ENCODE results near the gene SLC27A6.
"Not testable (repeated sequence)": the region's sequence is repeated elsewhere in the genome, so short reads cannot be mapped to it uniquely, and the experiment has no call there.

SLC27A6 gene

GRCh38 chr5:129003232-129003631 lies 37.9 kb downstream of the SLC27A6 start:
- DNase-seq: no peak

- DNase-seq: no peak
Observed at GRCh38 chr5:129014185-129014584, 48.9 kb downstream of the SLC27A6 start.

DNA sequence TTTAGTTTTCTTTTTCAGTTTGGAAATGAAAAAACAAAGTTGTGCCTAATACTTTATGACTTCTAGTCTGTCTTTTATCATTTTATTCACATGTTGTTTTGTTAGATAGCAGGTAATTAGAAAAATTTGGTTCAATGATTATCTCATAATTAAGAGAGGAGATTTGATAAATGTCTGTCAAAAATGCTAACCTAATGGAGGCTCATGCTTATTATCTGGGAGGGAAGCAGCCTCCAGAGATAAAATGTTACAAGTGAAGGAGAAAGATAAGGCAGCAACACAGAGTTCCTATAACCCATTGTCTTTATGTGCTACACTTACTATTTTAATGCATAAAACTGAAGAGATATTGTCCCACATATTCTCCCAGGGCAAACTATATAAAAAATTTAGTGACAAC lies 53.5 kb downstream of the SLC27A6 start:
- DNase-seq: no peak

DNA sequence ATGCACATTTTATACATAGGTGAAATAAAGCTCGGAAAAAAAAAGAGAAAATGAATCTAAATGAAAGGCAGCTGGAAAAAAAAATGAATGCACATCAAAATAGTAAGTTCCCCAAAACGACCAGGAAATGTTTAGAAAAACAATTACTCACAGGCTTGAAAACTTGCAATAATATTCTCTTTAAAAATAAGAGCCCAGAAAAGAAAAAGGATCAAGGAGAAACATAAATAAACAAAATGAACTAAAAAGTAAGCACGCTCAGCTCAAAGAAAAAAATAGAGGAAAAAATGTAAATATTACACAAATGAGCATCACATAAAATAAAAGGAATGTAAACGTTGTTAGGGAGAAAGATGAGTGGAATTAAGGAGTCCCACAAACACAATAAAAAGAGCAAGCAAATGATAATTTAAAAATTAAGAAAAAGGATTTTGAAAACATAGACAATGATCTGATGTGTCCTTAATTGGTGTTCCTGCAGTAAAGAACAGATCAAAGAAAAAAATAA lies 54.2 kb downstream of the SLC27A6 start:
- DNase-seq: no peak

GRCh38 chr5:129020683-129021082 lies 55.4 kb downstream of the SLC27A6 start:
- DNase-seq: no peak

- DNase-seq: no peak
Observed at GRCh38 chr5:129021744-129022143, 56.5 kb downstream of the SLC27A6 start.

DNA sequence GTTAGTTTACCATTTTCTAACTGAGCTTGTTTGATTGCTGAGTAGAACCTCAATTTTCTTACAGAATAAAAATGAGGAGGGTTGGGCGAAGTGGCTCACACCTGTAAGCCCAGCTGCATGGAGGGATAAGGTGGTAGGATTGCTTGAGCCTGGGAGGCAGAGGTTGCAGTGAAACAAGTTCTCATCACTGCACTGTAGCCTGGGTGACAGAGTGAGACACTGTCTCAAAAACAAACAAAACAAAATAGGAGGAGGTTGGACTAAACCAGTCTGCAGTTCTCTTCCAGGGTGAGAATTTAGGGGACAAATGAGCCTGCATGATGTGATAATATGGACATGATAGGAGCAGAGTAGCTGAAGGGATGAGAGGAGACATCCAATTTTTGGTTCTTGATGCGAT lies 57.3 kb downstream of the SLC27A6 start:
- no peak for DNase-seq

- DNase-seq: no peak
Observed at GRCh38 chr5:129027260-129027659, 62.0 kb downstream of the SLC27A6 start.

- no peak for DNase-seq
Observed at GRCh38 chr5:129031886-129032683, 66.8 kb downstream of the SLC27A6 start.

- DNase-seq: not testable (repeated sequence)
Observed at GRCh38 chr5:129036257-129036656, 71.0 kb downstream of the SLC27A6 start.

DNA sequence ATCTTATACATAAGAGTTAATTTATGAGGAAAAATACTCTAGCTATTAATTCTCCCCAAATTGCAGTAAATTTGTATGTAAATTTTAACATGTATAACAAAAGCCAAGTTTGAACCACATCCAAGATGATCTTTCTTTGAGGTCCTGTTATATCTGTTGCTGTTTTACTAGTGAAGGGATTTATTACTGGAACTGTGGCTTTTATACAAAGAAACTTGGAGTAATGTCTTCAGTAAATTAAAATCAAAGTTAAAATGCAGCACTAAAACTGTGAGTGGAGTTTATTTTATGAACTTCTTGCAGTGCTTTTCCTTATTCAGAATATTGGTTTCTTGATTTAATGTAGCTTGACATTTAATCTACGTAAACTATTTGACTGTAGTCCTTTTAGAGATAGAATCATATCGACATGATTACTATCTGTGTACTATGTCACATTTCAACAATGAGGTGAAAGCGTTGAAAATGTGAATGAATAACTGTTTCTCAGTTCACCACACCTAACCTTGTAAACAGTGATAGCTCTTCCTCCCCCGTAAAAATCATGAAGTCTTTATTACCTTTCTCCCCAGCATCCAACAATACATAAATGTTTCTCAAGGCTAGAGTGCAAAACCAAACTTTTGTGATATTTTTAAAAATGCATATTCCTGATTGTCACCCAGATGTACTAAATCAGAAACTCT lies 76.1 kb downstream of the SLC27A6 start:
- no peak for DNase-seq

GRCh38 chr5:129042306-129042705 lies 77.0 kb downstream of the SLC27A6 start:
- no peak for DNase-seq

DNA sequence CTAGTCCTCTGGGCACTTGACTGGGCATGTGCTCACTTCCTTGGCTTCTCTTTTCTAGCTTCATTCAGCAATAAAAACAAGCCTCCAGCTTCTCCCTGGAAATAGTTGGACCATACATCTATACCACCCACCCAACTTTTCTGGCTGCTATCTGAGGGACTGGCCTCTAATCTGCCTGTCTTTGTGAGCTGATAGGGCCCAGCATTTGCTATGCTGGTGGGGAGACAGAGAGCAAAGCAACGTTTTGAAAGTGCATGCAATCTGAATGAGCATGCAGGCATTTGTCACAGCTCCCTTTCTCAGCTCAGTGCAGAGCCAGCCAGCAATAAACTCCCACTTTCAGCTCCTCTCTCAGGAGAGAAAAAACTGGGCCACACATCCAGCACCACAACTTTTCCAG lies 78.6 kb downstream of the SLC27A6 start:
- DNase-seq: no peak

DNA sequence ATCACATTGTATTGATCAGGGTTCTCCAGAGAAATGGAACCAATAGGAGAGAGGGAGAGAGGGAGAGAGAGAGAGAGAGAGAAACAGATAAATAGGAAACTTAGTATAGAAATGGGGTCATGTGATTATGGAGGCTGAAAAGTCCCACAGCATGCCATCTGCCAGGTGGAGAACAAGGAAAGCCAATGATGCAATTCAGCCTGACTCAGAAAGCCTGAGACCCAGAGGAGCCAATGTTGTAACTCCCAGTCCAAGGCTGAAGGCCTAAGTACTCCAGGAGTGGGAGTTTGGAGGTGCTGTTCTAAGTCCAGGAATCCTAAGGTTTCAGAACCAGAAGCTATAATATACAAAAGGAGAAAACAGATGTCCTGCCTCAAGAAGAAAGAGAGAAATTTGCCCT lies 80.9 kb downstream of the SLC27A6 start:
- no peak for DNase-seq

DNA sequence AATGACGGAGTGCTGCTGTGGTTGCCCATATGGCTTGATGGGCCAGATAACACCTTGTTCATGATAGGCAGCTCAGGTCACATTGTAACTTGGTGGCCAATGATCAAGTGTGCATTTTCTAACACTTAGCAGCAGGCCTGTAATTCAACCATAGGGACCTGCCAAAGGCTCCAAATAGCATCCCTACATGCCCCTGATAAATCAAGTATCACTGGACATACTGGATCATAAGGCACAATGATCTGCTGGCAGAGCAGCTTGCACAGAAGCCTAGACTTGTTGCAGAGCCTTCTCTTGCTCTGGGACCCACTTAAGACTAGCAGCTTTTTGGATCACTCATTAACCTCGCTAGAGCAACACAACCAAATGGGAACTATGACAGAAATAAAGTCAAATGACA lies 83.2 kb downstream of the SLC27A6 start:
- no peak for DNase-seq

DNA sequence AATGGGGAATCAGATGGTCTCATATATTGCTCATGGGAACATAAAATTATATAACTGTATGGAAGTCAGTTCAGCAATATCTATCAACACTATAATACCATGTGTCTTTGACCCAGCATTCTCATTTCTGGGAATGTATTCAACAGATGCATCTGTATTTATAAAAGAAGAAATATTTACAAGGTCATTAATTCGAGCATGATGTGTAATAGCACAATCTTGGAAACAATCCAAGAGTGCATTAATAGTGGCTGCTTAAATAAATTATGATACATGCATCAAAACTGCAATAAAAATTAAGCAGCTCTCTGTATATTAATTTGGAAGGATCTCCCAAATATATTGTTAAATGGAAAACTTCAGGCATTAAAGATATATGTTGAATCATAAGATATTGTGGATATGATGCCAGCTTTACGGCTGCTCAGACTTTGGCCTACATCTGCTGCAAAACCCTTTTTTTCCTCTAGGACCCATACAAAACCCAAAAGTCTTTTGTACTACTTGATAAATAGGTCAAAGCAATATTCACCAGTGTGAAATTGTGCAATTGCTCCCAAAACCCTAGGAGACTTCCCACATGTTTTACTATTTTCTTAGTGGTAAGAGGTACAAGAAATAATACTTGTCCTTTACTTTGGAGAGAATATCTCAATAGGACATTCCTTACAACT lies 84.0 kb downstream of the SLC27A6 start:
- no peak for DNase-seq

DNA sequence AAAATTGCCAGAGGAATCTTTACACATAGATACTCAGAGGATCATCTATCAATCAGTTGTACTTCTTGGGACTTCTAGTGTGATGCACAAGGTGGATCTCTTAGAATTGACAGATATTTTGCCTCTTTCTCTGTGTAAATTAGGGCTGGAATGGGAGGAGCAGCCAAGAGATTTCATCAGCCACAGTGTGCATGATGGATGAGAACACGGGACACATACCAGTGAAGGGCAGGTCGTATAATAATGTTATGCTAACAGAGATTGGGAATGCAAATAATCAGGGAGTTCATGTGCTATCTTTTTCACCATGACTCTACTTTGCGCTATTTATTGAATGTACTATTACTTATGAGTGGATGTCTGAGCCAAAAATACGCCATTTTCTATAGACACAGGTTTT lies 86.0 kb downstream of the SLC27A6 start:
- no peak for DNase-seq

- no peak for DNase-seq
Observed at GRCh38 chr5:129053438-129053837, 88.2 kb downstream of the SLC27A6 start.

- no peak for DNase-seq
Observed at GRCh38 chr5:129057329-129057728, 92.0 kb downstream of the SLC27A6 start.

DNA sequence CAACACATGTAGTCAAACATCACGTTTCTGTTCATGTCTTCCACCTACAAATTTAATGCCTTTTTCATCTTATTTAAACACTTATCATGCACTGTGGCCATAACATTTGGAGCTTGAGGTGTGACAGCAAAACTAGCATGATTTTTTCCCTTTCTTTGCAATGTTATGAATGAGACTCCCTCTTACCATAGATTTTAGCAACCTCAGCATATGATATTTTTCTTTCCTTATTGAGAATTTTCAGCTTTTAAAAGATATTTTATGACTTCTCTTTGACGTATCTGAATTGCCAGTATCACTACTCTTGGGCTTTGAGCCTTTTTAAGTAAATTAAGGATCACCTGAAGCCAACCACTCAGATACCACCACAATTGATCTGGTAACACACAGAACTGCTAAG lies 96.6 kb downstream of the SLC27A6 start:
- DNase-seq: no peak

- no peak for DNase-seq
Observed at GRCh38 chr5:129063483-129064113, 98.3 kb downstream of the SLC27A6 start.

GRCh38 chr5:129065721-129066120 lies 100.4 kb downstream of the SLC27A6 start:
- no peak for DNase-seq

DNA sequence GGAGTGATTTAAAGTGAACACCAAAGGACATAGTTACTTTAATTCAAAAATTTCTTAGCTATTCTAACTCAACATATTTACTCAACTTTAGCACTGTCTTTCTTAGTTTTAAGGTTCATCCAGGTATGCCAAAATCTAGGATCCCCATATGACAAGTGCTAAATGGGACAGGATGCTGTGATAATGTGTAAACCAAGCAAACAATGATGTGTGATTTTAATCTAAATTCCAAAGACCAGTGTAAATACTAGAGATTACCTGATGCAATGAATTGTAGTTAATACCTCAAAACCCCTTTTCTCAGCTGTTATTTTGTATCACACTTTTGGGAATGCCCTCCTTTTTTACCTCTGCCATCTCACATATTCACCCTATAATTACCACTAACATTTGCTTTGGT lies 102.5 kb downstream of the SLC27A6 start:
- DNase-seq: no peak
